GM19455 (cell line): ENCODE measurements around the gene NPTX1.

Source experiments
- ATAC-seq: cut with Tn5 transposase; IDR thresholded peaks from one replicate; pipeline ENCODE4 v1.9.1; 2021; ENCODE audit not compliant: unreplicated experiment

NPTX1 gene

DNA sequence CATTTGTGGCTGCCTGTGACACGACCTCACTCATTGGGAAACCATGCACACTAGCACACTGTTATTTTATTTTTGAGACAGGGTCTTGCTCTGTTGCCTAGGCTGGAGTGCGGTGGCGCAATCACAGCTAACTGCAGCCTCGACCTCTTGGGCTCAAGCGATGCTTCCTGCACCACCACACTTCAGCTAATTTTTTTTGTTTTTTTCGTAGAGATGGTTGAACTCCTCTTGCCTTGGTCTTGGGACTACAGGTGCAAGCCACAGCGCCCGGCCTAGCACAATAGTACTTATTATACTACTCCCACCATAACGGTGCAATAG, 2.8 kb upstream of the NPTX1 start:
- ATAC-seq = no peak

GRCh38 chr17:80478487-80479245, 2.3 kb upstream of the NPTX1 start:
- ATAC-seq = no peak

GRCh38 chr17:80477647-80478478, 1.5 kb upstream of the NPTX1 start:
- ATAC-seq = no peak

GRCh38 chr17:80476877-80477646, 655 bp upstream of the NPTX1 start:
- no peak for ATAC-seq

DNA sequence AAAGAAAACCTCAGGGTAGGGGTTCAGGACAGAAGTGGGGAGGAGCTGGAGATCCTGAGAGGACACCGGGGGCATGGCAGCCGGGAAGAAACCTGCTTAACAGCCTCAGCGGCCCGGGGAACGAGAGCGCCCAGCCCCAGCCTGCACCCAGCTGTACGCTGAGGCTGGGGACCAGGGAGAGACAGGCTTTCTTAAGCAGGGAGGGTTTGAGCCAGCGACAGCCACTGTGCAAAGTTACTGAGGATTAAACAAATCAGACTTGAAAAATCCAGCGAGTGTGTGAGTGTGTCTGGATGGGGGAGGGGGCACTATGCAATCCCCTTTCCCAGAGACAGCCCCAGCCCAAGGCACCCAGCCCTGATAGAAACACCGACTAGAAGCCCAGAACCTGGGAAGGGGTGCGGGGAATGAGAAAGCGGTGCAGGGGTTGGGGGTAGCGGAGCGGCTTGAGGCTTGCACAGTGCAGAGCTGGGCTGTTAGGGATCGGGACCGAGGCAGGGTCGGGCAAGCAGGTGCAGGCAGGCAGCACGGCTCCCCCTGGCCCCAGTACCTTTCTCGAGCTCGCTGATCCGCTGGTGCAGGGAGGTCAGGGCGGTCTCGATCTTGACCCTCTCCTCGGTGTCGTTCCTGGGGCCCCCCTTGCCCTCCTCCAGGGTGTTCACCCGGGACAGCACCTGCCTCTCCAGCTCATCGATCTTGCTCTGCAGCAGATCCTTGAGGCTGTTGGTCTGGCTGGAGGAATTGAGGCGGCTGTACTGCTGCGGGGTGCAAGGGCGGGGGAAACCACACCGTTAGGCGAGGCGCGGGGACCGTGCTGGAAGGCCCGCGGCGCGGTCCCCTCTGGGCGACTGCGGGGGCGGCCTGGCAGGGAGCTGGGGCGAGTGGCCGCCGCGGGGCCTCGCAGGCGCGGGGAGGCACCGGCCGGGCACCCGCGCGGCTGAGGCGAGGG, 1.2 kb downstream of the NPTX1 start:
- no peak for ATAC-seq

- no peak for ATAC-seq
Observed at GRCh38 chr17:80474231-80474960, 2.0 kb downstream of the NPTX1 start.

DNA sequence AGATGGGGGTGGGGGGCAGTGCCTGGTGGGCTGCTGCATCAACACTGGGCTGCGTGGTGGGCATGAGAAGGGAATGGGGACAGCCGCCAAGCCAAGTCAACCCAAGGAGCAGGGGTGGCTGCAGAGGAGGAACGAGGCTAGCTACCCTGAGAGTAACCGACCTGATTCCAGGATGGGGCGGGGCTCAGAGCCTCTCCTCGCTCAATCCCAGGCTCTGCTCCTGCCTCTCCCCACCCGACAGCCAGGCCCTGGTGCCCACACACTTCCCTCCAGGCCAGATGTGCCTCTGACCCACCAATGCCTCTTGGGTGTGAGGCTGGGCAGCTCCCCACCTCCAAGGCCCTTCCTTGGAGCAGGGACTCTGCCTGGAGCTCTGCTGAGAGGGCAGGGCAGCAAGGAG, 2.7 kb downstream of the NPTX1 start:
- no peak for ATAC-seq

GRCh38 chr17:80472996-80473395, 3.4 kb downstream of the NPTX1 start:
- ATAC-seq = no peak

DNA sequence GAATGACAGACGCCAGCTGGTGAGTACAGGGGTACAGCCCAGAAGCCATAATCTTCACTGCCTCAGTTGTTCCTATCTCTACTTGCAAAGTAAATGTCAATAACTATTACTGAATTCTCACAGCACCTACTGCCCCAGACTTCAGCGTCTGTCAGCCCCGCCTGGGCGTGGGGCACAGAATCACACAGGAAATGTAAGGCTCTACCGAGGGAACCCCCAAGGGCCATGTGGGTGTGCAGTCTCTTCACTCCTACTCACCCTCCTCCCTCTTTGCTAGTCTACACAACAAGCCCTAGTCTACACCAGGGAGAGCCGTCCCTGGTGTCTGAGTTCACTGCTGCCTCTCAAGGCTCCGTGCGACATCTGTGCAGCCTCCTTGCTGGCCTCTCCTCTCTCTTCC, 4.5 kb downstream of the NPTX1 start:
- ATAC-seq = no peak

DNA sequence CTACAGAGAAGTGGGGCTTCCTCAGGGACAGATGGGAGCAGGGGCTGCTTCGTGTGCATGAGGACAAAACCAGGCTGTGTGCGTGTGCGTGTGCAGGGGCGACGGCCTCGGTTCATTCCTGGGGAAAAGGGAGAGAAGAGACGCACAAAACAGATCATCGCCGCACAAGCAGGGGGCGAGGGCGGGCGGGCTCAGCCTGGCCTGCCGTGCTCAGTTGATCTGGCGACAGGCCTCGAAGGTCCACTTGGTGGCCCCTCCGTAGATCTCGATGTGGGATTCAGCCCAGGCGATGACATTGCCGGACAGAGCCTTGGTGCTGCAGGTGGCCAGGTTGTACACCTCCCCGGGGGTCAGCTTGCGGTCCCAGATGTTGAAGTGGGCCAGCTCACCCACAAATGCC, 5.8 kb downstream of the NPTX1 start:
- ATAC-seq = no peak

DNA sequence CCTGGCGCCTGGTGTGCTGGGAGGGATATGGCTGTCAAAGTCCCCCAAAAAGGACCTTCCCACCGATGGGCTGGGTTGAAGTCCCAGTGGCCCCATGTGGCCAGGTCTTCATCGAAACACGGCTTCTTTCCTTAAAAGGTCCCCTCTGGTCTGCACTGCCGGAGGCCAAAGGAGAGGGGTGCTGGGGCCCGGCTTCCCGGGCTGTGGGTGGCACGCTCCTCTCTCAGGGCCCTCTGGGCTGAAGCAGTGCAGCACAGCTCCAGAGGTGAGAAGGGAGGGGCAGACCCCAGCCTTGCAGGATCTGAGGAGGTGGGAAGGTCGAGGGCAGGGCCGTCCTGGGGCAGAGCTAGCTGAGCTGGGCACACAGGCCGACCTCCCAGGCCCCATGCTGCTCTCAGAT, 6.7 kb downstream of the NPTX1 start:
- ATAC-seq = no peak

DNA sequence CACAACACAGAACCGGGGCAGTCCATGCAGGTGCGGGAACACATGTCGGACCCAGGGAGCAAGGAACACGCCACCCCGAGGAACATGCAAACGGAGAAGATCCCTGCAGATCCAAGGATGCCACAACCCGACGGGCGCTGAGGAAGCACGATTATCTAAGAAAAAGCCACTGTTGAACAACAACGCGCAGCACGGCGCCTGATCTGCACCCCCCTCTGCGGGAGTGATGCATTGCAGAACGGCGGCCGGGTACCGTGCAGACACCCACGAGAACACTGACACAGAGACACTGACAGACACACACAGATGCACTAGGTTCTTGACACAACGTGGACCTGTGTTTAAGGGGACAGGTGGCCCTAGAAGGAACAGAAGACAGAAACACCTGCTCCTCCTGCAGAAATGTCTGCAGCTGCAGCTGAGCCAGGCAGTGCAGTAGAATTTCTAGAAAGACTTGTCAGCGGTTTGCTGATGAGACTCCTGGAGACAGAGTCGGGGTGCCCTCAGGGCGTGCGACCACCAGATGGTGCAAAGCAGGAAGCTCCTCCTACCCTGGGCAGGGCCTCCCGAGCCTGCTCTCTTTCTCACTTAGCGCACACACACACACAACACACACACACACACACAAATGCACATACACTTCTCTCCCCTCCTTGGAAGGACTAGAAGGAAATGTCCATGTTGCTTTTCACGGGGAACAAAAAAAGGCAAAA, 7.5 kb downstream of the NPTX1 start:
- ATAC-seq = no peak

DNA sequence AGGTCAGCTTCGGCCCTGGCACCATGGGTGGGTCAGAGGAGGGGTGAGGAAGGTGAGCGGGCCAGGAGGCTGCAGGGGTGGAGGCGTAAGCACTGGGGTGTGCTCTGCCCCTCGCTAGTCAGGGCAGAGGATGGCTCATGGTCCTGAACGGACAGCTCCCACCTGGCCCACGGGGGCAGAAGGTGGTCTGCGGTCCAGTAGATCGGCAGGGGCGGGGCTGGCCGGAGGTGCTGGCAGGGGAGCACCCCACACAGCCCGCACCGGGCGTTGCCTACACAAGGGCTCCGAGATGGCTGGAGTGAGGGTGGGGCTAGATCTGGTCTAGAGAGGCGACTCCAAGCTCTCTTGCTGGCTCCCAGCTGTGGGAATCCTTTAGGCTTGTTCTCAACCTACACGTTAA, 8.2 kb downstream of the NPTX1 start:
- no peak for ATAC-seq

- no peak for ATAC-seq
Observed at GRCh38 chr17:80466188-80466705, 10.2 kb downstream of the NPTX1 start.

GRCh38 chr17:80465327-80465974, 11.0 kb downstream of the NPTX1 start:
- ATAC-seq = no peak

DNA sequence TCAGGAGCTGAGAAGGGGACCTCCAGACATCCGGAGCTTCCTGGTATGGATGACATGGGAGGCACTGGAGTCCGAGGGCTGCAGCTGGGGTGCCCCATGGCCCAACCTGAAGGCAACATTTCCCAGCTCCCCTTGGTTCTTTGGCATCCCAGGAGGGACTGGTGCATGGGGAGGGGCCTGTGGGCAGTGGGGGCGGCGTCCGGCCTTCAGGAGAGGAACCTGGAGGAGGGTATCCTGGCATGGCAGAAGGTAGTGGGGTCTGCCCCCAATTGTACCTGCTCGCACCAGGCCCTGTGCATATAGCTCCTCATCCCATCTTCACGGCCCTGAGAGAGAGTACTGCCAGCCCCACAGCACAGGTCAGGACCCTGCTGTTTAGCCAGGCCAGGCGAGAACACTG, 11.9 kb downstream of the NPTX1 start:
- no peak for ATAC-seq

DNA sequence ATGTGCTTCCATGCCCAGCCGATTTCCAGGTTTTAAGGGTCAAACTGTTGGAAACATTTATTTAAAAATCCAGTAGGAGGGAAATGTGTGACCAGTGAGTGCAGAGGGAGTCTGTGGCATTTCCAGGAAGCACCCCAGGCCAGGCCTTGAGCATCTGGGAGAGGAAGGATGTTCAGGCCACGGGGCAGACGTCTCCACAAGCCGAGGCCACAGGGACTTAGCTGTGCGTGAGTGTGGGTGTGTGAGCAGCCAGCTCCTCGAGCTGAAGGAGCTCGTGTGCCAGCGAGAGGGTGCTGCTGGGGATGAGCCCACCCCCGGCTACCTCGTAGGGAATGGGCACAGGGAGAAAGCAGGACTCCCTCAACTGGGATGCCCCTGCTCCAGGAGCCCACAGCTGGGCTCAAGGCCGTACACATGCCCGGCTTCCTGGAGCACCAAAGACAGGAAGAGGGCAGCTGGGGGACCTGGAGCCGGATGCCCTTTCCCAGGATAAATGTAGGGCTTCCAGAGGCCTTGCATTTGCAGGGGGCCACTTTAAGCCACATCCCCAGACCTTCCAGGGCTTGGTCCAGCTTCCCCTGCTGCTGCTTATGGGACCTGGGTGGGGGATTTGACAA, 12.5 kb downstream of the NPTX1 start:
- ATAC-seq = no peak

DNA sequence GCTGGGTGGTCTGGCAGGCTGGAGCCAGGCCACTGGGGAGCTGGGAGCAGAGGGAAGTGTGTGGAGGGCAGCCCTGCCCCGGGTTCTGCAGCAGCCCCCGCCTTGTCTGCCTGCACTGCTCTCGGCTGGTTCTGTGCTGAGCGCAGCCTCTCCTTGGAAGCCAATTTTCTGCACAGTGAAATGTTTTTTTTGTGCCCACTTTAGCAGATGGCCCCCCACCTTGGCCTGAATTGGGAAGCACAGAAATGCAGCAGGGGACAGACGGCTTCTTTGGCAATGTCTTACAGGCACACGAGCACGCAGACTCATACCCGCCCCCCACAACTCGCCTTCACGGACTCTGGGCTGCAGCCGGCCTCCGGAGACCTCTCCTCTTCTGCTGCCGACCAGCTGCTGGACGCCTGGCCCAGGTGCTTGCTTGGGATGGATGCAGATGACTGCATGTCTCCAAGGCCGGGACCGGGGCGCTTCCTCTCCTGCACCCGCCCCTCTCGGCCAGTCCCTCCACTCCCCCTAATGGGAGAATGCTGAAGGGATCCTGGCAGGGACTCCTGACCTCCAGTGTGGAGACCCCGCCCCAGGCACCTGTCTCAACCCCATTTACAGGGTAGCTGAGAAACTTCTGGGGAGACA, 14.8 kb downstream of the NPTX1 start:
- ATAC-seq = no peak
